ENCODE data around the gene MEGF11.
"Not testable (repeated sequence)": the region's sequence is repeated elsewhere in the genome, so short reads cannot be mapped to it uniquely, and the experiment has no call there.

MEGF11 gene

GRCh38 chr15:65883571-65883970 lies 370.0 kb downstream of the MEGF11 start:
- no peak for DNase-seq (ENCODE audit: low spot score)

GRCh38 chr15:65881766-65882434 lies 371.6 kb downstream of the MEGF11 start:
- no peak for DNase-seq (ENCODE audit: low spot score)

GRCh38 chr15:65877749-65878148 lies 375.8 kb downstream of the MEGF11 start:
- DNase-seq (ENCODE audit: low spot score), result no peak

- no peak for DNase-seq (ENCODE audit: low spot score)
Measured at GRCh38 chr15:65875458-65875857, 378.1 kb downstream of the MEGF11 start.

- no peak for DNase-seq (ENCODE audit: low spot score)
Measured at GRCh38 chr15:65873256-65873655, 380.3 kb downstream of the MEGF11 start.

- not testable (repeated sequence) for DNase-seq (ENCODE audit: low spot score)
Measured at GRCh38 chr15:65872596-65872995, 381.0 kb downstream of the MEGF11 start.

GRCh38 chr15:65871886-65872285 lies 381.7 kb downstream of the MEGF11 start:
- not testable (repeated sequence) for DNase-seq (ENCODE audit: low spot score)

GRCh38 chr15:65870889-65871533 lies 382.5 kb downstream of the MEGF11 start:
- DNase-seq (ENCODE audit: low spot score), result no peak

- DNase-seq (ENCODE audit: low spot score), result peak; percentile 82
Measured at GRCh38 chr15:65869954-65870871, 383.3 kb downstream of the MEGF11 start.

- peak; percentile 97 for DNase-seq (ENCODE audit: low spot score)
Measured at GRCh38 chr15:65869126-65869953, 384.2 kb downstream of the MEGF11 start, which contains the start of gene RAB11A. Gene RAB11A, plus strand, starts transcription at chr15:65869491. Its CDS starts 95 bp downstream, at chr15:65869586.

GRCh38 chr15:65868546-65869125 lies 384.9 kb downstream of the MEGF11 start:
- DNase-seq (ENCODE audit: low spot score), result no peak

GRCh38 chr15:65867933-65868332 lies 385.6 kb downstream of the MEGF11 start:
- DNase-seq (ENCODE audit: low spot score), result not testable (repeated sequence)

GRCh38 chr15:65867244-65867643 lies 386.3 kb downstream of the MEGF11 start:
- DNase-seq (ENCODE audit: low spot score), result no peak

GRCh38 chr15:65863106-65863505 lies 390.4 kb downstream of the MEGF11 start:
- DNase-seq (ENCODE audit: low spot score), result no peak

GRCh38 chr15:65862682-65863081 lies 390.9 kb downstream of the MEGF11 start:
- DNase-seq (ENCODE audit: low spot score), result peak; percentile 73

- no peak for DNase-seq (ENCODE audit: low spot score)
Measured at GRCh38 chr15:65857718-65858402, 395.7 kb downstream of the MEGF11 start.

- peak; percentile 64 for DNase-seq (ENCODE audit: low spot score)
Measured at GRCh38 chr15:65856821-65857455, 396.6 kb downstream of the MEGF11 start.

- DNase-seq (ENCODE audit: low spot score), result no peak
Measured at GRCh38 chr15:65851981-65852380, 401.6 kb downstream of the MEGF11 start.

GRCh38 chr15:65847989-65848388 lies 405.6 kb downstream of the MEGF11 start:
- DNase-seq (ENCODE audit: low spot score), result no peak

Measured in ecto neural progenitor cell (in vitro differentiated cells).